ENCODE measurements around the gene EIF2D.

DNA sequence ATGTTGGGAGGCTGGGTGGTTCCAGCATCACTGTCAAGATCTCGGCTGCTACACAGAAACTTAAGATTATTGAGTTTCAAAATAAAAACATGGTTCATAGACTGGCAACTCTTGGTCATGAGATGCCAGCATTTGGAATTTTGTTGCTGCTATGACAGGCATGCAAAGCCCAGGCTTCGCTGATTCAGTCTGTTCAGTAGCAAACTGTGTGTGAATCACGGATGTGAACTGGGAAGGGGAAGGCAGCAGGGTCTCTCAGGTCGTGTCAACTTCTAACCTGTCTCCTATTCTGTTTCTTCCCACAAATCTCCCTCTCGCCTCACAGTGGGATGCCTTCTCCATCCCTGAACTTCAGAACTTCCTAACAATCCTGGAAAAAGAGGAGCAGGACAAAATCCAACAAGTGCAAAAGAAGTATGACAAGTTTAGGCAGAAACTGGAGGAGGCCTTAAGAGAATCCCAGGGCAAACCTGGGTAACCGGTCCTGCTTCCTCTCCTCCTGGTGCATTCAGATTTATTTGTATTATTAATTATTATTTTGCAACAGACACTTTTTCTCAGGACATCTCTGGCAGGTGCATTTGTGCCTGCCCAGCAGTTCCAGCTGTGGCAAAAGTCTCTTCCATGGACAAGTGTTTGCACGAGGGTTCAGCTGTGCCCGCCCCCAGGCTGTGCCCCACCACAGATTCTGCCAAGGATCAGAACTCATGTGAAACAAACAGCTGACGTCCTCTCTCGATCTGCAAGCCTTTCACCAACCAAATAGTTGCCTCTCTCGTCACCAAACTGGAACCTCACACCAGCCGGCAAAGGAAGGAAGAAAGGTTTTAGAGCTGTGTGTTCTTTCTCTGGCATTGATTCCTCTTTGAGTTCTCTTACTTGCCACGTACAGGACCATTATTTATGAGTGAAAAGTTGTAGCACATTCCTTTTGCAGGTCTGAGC is 25.5 kb downstream of the EIF2D start:
- TF ChIP-seq, protein P1, sequence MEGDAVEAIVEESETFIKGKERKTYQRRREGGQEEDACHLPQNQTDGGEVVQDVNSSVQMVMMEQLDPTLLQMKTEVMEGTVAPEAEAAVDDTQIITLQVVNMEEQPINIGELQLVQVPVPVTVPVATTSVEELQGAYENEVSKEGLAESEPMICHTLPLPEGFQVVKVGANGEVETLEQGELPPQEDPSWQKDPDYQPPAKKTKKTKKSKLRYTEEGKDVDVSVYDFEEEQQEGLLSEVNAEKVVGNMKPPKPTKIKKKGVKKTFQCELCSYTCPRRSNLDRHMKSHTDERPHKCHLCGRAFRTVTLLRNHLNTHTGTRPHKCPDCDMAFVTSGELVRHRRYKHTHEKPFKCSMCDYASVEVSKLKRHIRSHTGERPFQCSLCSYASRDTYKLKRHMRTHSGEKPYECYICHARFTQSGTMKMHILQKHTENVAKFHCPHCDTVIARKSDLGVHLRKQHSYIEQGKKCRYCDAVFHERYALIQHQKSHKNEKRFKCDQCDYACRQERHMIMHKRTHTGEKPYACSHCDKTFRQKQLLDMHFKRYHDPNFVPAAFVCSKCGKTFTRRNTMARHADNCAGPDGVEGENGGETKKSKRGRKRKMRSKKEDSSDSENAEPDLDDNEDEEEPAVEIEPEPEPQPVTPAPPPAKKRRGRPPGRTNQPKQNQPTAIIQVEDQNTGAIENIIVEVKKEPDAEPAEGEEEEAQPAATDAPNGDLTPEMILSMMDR (IDR thresholded peaks at IDR 0.05; ENCODE audit: insufficient read depth, low read length): no peak
- TF ChIP-seq POLR2AphosphoS5 (IDR thresholded peaks at IDR 0.05; ENCODE audit: low read depth) (no peak), GABPA (IDR thresholded peaks at IDR 0.05; ENCODE audit: low read depth) (no peak), SPI1 (IDR thresholded peaks at IDR 0.05; ENCODE audit: borderline replicate concordance, low read depth) (no peak)
- TF ChIP-seq, protein P2, sequence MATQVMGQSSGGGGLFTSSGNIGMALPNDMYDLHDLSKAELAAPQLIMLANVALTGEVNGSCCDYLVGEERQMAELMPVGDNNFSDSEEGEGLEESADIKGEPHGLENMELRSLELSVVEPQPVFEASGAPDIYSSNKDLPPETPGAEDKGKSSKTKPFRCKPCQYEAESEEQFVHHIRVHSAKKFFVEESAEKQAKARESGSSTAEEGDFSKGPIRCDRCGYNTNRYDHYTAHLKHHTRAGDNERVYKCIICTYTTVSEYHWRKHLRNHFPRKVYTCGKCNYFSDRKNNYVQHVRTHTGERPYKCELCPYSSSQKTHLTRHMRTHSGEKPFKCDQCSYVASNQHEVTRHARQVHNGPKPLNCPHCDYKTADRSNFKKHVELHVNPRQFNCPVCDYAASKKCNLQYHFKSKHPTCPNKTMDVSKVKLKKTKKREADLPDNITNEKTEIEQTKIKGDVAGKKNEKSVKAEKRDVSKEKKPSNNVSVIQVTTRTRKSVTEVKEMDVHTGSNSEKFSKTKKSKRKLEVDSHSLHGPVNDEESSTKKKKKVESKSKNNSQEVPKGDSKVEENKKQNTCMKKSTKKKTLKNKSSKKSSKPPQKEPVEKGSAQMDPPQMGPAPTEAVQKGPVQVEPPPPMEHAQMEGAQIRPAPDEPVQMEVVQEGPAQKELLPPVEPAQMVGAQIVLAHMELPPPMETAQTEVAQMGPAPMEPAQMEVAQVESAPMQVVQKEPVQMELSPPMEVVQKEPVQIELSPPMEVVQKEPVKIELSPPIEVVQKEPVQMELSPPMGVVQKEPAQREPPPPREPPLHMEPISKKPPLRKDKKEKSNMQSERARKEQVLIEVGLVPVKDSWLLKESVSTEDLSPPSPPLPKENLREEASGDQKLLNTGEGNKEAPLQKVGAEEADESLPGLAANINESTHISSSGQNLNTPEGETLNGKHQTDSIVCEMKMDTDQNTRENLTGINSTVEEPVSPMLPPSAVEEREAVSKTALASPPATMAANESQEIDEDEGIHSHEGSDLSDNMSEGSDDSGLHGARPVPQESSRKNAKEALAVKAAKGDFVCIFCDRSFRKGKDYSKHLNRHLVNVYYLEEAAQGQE (IDR thresholded peaks at IDR 0.05; ENCODE audit: insufficient replicate concordance, low read depth): no peak
